GM12878 (cell line): ENCODE results near the gene GPRIN1. TPM values are rescaled to one million over a fixed set of nuclear protein-coding genes. Genes with fewer than 3 reads are reported as not detected.

Experiments used
- ATAC-seq: fragments of 200-7000 bp; cut with Tn5 transposase; 3 replicates; pipeline ENCODE4 v1.9.1; 2020; ENCODE audit warnings: mild to moderate bottlenecking, moderate library complexity
- BruUV-seq: library from RNA; stranded (reverse); fragments of 400-500 nt; replicated peaks from 2 replicates; lab custom pipeline; 2021; lab: Mats Ljungman, UMichigan
- CTCF ChIA-PET: fragments of 300-600 bp; sonication (Branson Sonifier 250); formaldehyde crosslinking; extraction: SDS; loops from one replicate; lab custom pipeline; 2021; ENCODE audit warnings: inconsistent platforms; lab: Yijun Ruan, JAX
- POLR2A ChIA-PET: fragments of 350-600 bp; formaldehyde crosslinking; extraction: SDS; loops from one replicate; lab custom pipeline; 2021; ENCODE audit warnings: inconsistent platforms; lab: Charles Lee
- RAD21 ChIA-PET: fragments of 300-600 bp; sonication (Branson Sonifier 250); formaldehyde crosslinking; loops from one replicate; lab custom pipeline; 2023; ENCODE audit warnings: antibody characterized with exemption; ENCODE audit not compliant: unreplicated experiment; lab: Charles Lee
- SMC1A ChIA-PET: fragments of 300-600 bp; sonication (Branson Sonifier 250); formaldehyde crosslinking; loops from one replicate; lab custom pipeline; 2023; ENCODE audit not compliant: unreplicated experiment, uncharacterized antibody; lab: Charles Lee
- DNase-seq: peaks from one replicate; pipeline ENCODE4 v3.0.0-alpha.2; 2011; ENCODE audit warnings: low read depth, low spot score
- FAIRE-seq: peaks from 3 replicates; lab custom pipeline; 2011; peaks lifted over from hg19 to GRCh38; lab: Jason Lieb, UNC
- H2AFZ ChIP-seq: 2 replicates; pipeline ENCODE4 v1.6.0; 2011; ENCODE audit warnings: low read depth, low read length, control low read depth; ENCODE audit not compliant: control insufficient read depth
- H3K27ac ChIP-seq: 2 replicates; pipeline ENCODE4 v1.5.1; 2011; ENCODE audit warnings: control low read depth; ENCODE audit not compliant: control insufficient read depth, insufficient read depth
- H3K27me3 ChIP-seq, 2 experiments: replicated peaks in 1 of 2; 2 replicates each; pipeline versions ENCODE4 v1.6.0 to v1.6.1; 2011; ENCODE audit warnings: low read length in 1 of 2; ENCODE audit not compliant: control insufficient read depth in 2 of 2, insufficient read depth in 2 of 2
- H3K36me3 ChIP-seq, 2 experiments: 2 replicates each; pipeline ENCODE4 v1.5.1; 2011; ENCODE audit warnings: low read length in 1 of 2; ENCODE audit not compliant: control insufficient read depth in 2 of 2, insufficient read depth in 2 of 2
- H3K4me1 ChIP-seq: 2 replicates; pipeline ENCODE4 v1.6.1; 2011; ENCODE audit warnings: mild to moderate bottlenecking, low read length, moderate library complexity, mixed read lengths; ENCODE audit not compliant: control insufficient read depth, insufficient read depth
- H3K4me2 ChIP-seq: 2 replicates; pipeline ENCODE4 v1.6.0; 2011; ENCODE audit warnings: control low read depth; ENCODE audit not compliant: control insufficient read depth, insufficient read depth
- H3K4me3 ChIP-seq: fragments of 200-600 bp; sonication (generic); 2 replicates; pipeline ENCODE4 v1.5.1; 2016
- H3K79me2 ChIP-seq: 2 replicates; pipeline ENCODE4 v1.6.0; 2011; ENCODE audit warnings: low read length; ENCODE audit not compliant: control insufficient read depth, insufficient read depth
- H3K9ac ChIP-seq: 2 replicates; pipeline ENCODE4 v1.8.0; 2011; ENCODE audit warnings: low read length, control low read depth, mixed read lengths; ENCODE audit not compliant: control insufficient read depth, insufficient read depth
- H3K9me3 ChIP-seq: replicated peaks from 3 replicates; pipeline ENCODE4 v1.5.1; 2011; ENCODE audit warnings: mild to moderate bottlenecking, low read length; ENCODE audit not compliant: control insufficient read depth, insufficient read depth
- H4K20me1 ChIP-seq: 2 replicates; pipeline ENCODE4 v1.6.0; 2011; ENCODE audit not compliant: control insufficient read depth, insufficient read depth
- BACH1 ChIP-seq: fragments of 450-650 bp; IDR thresholded peaks from 2 replicates; pipeline ENCODE4 v1.6.1; 2017; ENCODE audit warnings: mild to moderate bottlenecking, borderline replicate concordance
- EP300 ChIP-seq, 2 experiments: fragments of 150-350 bp in 1 of 2; IDR thresholded peaks; 2 replicates each; pipeline ENCODE4 v1.6.1; 2011 to 2012; ENCODE audit warnings: low read depth in 2 of 2, low read length in 2 of 2, borderline replicate concordance in 1 of 2, improper control_type of control experiment in 1 of 2, inconsistent platforms in 1 of 2; ENCODE audit not compliant: control insufficient read depth in 1 of 2
- HCFC1 ChIP-seq: fragments of 150-350 bp; IDR thresholded peaks from 2 replicates; pipeline ENCODE4 v1.6.1; 2014; ENCODE audit warnings: low read length
- KLF5 ChIP-seq: fragments of 450-650 bp; IDR thresholded peaks from 2 replicates; pipeline ENCODE4 v1.6.1; 2014; ENCODE audit warnings: mild to moderate bottlenecking; ENCODE audit not compliant: partially characterized antibody
- MXI1 ChIP-seq: fragments of 150-350 bp; IDR thresholded peaks from 2 replicates; pipeline ENCODE4 v1.6.1; 2011; ENCODE audit warnings: low read depth, mild to moderate bottlenecking, inconsistent platforms, low read length, improper control_type of control experiment
- POLR2A ChIP-seq: IDR thresholded peaks from 2 replicates; pipeline ENCODE4 v1.6.1; 2011; ENCODE audit warnings: low read depth, mild to moderate bottlenecking, low read length
- POLR2AphosphoS2 ChIP-seq: IDR thresholded peaks from 2 replicates; pipeline ENCODE4 v1.6.1; 2011; ENCODE audit warnings: low read depth, mild to moderate bottlenecking, low read length, improper control_type of control experiment, moderate library complexity
- POU2F2 ChIP-seq: IDR thresholded peaks from 3 replicates; pipeline ENCODE4 v1.6.1; 2011; ENCODE audit warnings: low read depth, mild to moderate bottlenecking, low read length, borderline replicate concordance
- STAT1 ChIP-seq: fragments of 450-650 bp; conservative IDR thresholded peaks from 2 replicates; pipeline ENCODE4 v1.6.1; 2014; ENCODE audit warnings: antibody characterized with exemption, mild to moderate bottlenecking
- TAF1 ChIP-seq: IDR thresholded peaks from 2 replicates; pipeline ENCODE4 v1.6.1; 2011; ENCODE audit warnings: mild to moderate bottlenecking, low read depth, low read length, borderline replicate concordance
- TCF12 ChIP-seq: IDR thresholded peaks from 2 replicates; pipeline ENCODE4 v1.6.1; 2011; ENCODE audit warnings: low read depth, mild to moderate bottlenecking, low read length
- ZBTB4 ChIP-seq: fragments of 450-650 bp; formaldehyde crosslinking; IDR thresholded peaks from 2 replicates; pipeline ENCODE4 v1.4.0; 2022; ENCODE audit warnings: mild to moderate bottlenecking, moderate library complexity
- ZNF592 ChIP-seq: fragments of 450-650 bp; IDR thresholded peaks from 2 replicates; pipeline ENCODE4 v1.6.1; 2017; ENCODE audit warnings: mild to moderate bottlenecking, moderate library complexity
- WGBS: methylation state at CpG from one replicate; pipeline ENCODE4 v1.1.6; 2016; ENCODE audit warnings: low lambda C conversion rate; ENCODE audit not compliant: insufficient replicate concordance, insufficient coverage; ENCODE audit errors: missing lambda C conversion rate; 5-methylcytosine and 5-hydroxymethylcytosine counted together
- in situ Hi-C: fragments of 300-500 bp; cut with MboI; formaldehyde crosslinking; loops from 9 replicates; pipeline ENCODE4 v1.14.3; 2018; ENCODE audit warnings: mixed read lengths
- intact Hi-C: fragments of 100-400 bp; cut with micrococcal nuclease; formaldehyde crosslinking; loops from one replicate; pipeline ENCODE4 v1.14.2; 2022; ENCODE audit not compliant: unreplicated experiment
- polyA plus RNA-seq, 11 experiments: library from polyadenylated mRNA; depleted of rRNA in 4 of 11; unstranded in 6 of 11; stranded (reverse) in 5 of 11; fragments of >200 nt; fragmentation: Nextera tagmentation in 4 of 11; fragmentation: Illumina TruSeq in 1 of 11; extraction: Ambion mirVana in 4 of 11; extraction: Trizol in 1 of 11; gene quantifications; 1 replicate in 1 of 11; 2 replicates in 10 of 11; pipeline versions ENCODE4 v1.2.1 to v1.2.3, GENCODE V29; 2011 to 2016; ENCODE audit warnings: inconsistent platforms in 2 of 11, missing spikeins in 2 of 11, low read depth in 1 of 11
- total RNA-seq, 4 experiments: library from RNA; depleted of rRNA in 3 of 4; stranded (reverse); fragments of >200 nt in 3 of 4; fragmentation: Illumina TruSeq in 1 of 4; extraction: Trizol in 1 of 4; gene quantifications; 2 replicates each; pipeline versions ENCODE4 v1.2.1 to v1.2.3, GENCODE V29; 2013 to 2021

GPRIN1 gene
- total and polyA plus RNA-seq, 10 of the 15 experiments (the other 5 are each of a cell fraction or from before 2014, with no cell fraction given), result 0.52 to 16.3 (median 4.5) TPM

GRCh38 chr5:176624938-176625337 lies 15.0 kb upstream of the GPRIN1 start (continued):
- TF ChIP-seq TCF12 (no peak), ZBTB4 (CRISPR knock-in tag) (no peak), POLR2A (no peak), KLF5 (no peak)

- H3K79me2 ChIP-seq, result no peaks in the 10 kb centered on the region
Measured at GRCh38 chr5:176624142-176624541, 14.2 kb upstream of the GPRIN1 start.

More at GRCh38 chr5:176624142-176624541, 14.2 kb upstream of the GPRIN1 start:
- Histone ChIP-seq H3K36me3 (no peaks in the 10 kb centered on the region), H3K9ac (no peak overlapping the region), H3K4me1 (no peaks in the 10 kb centered on the region; the same call in 1 of the 2 replicates), H2AFZ (no peak overlapping the region), H3K4me2 (no peak overlapping the region), H3K9me3 (no peaks in the 10 kb centered on the region), H3K4me3 (no peak overlapping the region), H3K27me3 (peaks cover 5 to 9% of the 10 kb centered on the region in 2 experiments), H3K27ac (no peak overlapping the region), H4K20me1 (0 out of 2 replicates have a peak, but pooled peaks cover 3% of the 10 kb centered on the region)
- TF ChIP-seq BACH1 (no peak), TAF1 (no peak), EP300 (IDR thresholded peaks at IDR 0.05; ENCODE audit: borderline replicate concordance in 1 of 2, control insufficient read depth in 1 of 2, low read depth in 2 of 2, low read length in 2 of 2) (no peak), STAT1 (no peak), POU2F2 (no peak), ZNF592 (no peak), POLR2AphosphoS2 (no peak), MXI1 (no peak), HCFC1 (no peak)
- no TSS peak for BruUV-seq
- ChIA-PET CTCF (interaction anchor here (1.2 kb wide), 1 partner anchor 36 kb away, joined by 3 read pairs; no protein-coding TSS in a partner anchor), SMC1A (no interaction called here), RAD21 (no interaction called here), POLR2A (no interaction called here)
- DNase-seq, result no peak
- in situ Hi-C loops, result no loop called here
- 6% methylated on average over 4 of the region's 4 CpGs for WGBS
- intact Hi-C loops, result no loop called here
- FAIRE-seq, result no peak
- no peak for ATAC-seq
